Measurements from ENCODE around the gene FCHSD2. TPM values are rescaled to one million over a fixed set of nuclear protein-coding genes. Genes with fewer than 3 reads are reported as not detected.
"Not testable (repeated sequence)": the region's sequence is repeated elsewhere in the genome, so short reads cannot be mapped to it uniquely, and the experiment has no call there.

FCHSD2 gene
- total RNA-seq, 1 donor from 2014 or later, result 69.5 TPM

DNA sequence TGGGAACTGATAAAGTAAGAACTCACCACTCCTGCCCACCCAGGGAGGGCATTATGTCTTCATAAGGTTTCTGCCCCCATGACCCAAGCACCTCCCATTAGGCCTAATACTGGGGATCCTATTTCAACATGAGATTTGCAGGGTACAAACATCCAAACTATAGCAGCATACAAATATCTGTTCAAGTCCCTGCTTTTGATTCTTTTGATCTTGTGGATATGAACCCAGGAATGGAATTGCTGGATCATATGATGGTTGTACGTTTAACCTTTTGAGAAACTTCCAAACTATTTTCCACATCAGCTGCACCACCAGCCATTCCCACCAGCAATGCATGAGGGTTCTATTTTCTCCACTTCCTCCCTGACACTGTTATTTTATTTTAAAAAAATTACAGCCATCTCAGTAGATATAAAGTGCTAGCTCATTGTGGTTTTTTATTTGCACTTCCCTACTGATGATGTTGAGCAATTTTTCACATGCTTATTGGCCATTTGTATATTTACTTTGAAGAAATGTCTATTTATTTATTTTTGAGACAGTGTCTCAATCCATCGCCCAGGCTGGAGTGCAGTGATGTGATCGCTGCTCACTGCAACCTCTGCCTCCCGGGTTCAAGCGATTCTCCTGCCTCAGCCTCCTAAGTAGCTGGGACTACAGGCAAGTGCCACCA lies 335.0 kb downstream of the FCHSD2 start:
- no peak for DNase-seq (ENCODE audit: low spot score)
- TF ChIP-seq, protein P1, sequence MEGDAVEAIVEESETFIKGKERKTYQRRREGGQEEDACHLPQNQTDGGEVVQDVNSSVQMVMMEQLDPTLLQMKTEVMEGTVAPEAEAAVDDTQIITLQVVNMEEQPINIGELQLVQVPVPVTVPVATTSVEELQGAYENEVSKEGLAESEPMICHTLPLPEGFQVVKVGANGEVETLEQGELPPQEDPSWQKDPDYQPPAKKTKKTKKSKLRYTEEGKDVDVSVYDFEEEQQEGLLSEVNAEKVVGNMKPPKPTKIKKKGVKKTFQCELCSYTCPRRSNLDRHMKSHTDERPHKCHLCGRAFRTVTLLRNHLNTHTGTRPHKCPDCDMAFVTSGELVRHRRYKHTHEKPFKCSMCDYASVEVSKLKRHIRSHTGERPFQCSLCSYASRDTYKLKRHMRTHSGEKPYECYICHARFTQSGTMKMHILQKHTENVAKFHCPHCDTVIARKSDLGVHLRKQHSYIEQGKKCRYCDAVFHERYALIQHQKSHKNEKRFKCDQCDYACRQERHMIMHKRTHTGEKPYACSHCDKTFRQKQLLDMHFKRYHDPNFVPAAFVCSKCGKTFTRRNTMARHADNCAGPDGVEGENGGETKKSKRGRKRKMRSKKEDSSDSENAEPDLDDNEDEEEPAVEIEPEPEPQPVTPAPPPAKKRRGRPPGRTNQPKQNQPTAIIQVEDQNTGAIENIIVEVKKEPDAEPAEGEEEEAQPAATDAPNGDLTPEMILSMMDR (IDR thresholded peaks at IDR 0.05), result no peak
- Mint-ChIP-seq H3K36me3 (ENCODE audit: low read depth) (peaks cover 3% of the 10 kb centered on the region), H3K4me1 (ENCODE audit: low read depth) (peaks cover 26% of the 10 kb centered on the region), H3K27me3 (ENCODE audit: low read depth) (no peaks in the 10 kb centered on the region), H3K4me3 (ENCODE audit: unreplicated experiment) (no peak overlapping the region), H3K27ac (ENCODE audit: unreplicated experiment) (peak overlapping the region; percentile 79), H3K9me3 (ENCODE audit: low read depth) (no peaks in the 10 kb centered on the region)

DNA sequence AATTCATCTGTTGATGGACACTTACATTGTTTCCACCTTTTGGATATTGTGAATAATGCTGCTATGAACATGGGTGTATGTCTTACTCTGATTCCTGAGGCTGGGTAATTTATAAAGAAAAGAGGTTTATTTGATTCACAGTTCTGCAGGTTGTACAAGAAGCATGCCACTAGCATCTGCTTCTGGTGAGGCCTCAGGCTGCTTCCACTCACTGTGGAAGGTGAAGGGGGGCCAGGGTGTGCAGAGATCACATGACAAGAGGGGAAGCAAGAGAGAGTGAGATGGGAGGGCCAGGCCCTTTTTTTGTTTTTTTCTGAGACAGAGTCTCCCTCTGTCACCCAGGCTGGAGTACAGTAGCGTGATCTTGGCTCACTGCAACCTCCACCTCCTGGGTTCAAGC lies 335.7 kb downstream of the FCHSD2 start:
- Mint-ChIP-seq H3K27ac (ENCODE audit: unreplicated experiment) (peak overlapping the region; percentile 39), H3K4me1 (ENCODE audit: low read depth) (peaks cover 21% of the 10 kb centered on the region)
- not testable (repeated sequence) for H3K4me3 Mint-ChIP-seq (ENCODE audit: unreplicated experiment); DNase-seq (ENCODE audit: low spot score); H3K27me3 Mint-ChIP-seq (ENCODE audit: low read depth); H3K9me3 Mint-ChIP-seq (ENCODE audit: low read depth); H3K36me3 Mint-ChIP-seq (ENCODE audit: low read depth)

DNA sequence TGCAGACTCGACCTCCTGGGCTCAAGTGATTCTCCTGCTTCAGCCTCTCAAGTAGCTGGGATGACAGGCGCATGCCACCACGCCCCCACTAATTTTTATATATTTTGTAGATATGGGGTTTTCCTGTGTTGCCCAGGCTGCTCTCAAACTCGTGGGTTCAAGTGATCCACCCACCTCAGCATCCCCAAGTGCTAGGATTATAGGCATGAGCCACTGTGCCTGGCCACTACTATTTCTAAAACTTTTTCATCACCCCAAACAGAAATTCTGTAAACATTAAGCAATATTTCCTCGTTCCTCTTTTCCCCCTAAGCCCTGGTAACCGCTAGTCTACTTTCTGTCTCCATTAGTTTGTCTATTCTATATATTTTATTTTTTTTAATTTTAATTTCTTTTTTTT lies 336.9 kb downstream of the FCHSD2 start:
- DNase-seq (ENCODE audit: low spot score), result no peak
- no peak overlapping the region for H3K27ac Mint-ChIP-seq (ENCODE audit: unreplicated experiment)
- no peaks in the 10 kb centered on the region for H3K9me3 Mint-ChIP-seq (ENCODE audit: low read depth)
- H3K4me1 Mint-ChIP-seq (ENCODE audit: low read depth), result peaks cover 18% of the 10 kb centered on the region
- H3K27me3 Mint-ChIP-seq (ENCODE audit: low read depth), result no peaks in the 10 kb centered on the region
- TF ChIP-seq, protein P1 (IDR thresholded peaks at IDR 0.05), result no peak
- no peak overlapping the region for H3K4me3 Mint-ChIP-seq (ENCODE audit: unreplicated experiment)
- peaks cover 3% of the 10 kb centered on the region for H3K36me3 Mint-ChIP-seq (ENCODE audit: low read depth)

DNA sequence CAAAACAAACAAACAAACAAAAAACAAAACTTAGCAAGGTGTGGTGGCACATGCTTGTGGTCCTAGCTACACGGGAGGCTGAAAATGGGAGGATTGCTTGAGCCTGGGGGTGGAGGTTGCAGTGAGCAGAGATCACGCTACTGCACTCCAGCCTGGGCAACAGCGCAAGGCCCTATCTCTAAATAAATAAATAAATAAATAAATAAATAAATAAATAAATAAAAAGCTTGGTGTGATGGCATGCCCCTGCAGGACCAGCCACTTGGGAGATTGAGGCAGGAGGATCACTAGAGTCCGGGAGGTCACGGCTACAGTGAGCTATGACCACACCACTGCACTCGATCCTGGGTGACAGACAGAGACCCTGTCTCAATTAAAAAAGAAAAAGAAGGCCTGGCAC lies 339.3 kb downstream of the FCHSD2 start:
- DNase-seq (ENCODE audit: low spot score), result no peak
- H3K4me1 Mint-ChIP-seq (ENCODE audit: low read depth), result peaks cover 13% of the 10 kb centered on the region
- TF ChIP-seq, protein P1 (IDR thresholded peaks at IDR 0.05), result no peak
- H3K4me3 Mint-ChIP-seq (ENCODE audit: unreplicated experiment), result no peak overlapping the region
- no peaks in the 10 kb centered on the region for H3K27me3 Mint-ChIP-seq (ENCODE audit: low read depth)
- no peak overlapping the region for H3K27ac Mint-ChIP-seq (ENCODE audit: unreplicated experiment)
- H3K9me3 Mint-ChIP-seq (ENCODE audit: low read depth), result no peaks in the 10 kb centered on the region
- H3K36me3 Mint-ChIP-seq (ENCODE audit: low read depth), result no peaks in the 10 kb centered on the region

DNA sequence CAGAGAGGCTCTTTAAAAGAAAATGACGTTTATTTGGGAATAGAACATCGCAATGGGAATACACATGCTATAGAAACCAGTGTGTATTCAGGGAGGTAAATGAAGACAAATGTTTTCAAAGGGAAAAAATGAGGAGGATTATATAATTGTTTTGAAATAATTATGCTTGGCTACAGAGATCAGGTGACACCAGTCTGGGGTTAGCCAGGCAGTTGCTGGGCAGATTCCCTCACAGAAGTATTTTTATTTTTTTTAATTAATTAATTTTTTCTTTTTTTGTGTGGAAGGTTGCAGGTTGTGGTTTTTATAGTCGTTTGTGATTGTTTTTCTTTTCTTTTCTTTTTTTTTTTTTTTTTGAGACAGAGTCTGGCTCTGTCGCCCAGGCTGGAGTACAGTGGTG lies 342.7 kb downstream of the FCHSD2 start:
- Mint-ChIP-seq H3K27me3 (ENCODE audit: low read depth) (no peaks in the 10 kb centered on the region), H3K4me3 (ENCODE audit: unreplicated experiment) (no peak overlapping the region), H3K27ac (ENCODE audit: unreplicated experiment) (no peak overlapping the region), H3K9me3 (ENCODE audit: low read depth) (no peaks in the 10 kb centered on the region), H3K4me1 (ENCODE audit: low read depth) (peaks cover 5% of the 10 kb centered on the region), H3K36me3 (ENCODE audit: low read depth) (no peaks in the 10 kb centered on the region)
- TF ChIP-seq, protein P1 (IDR thresholded peaks at IDR 0.05), result no peak
- no peak for DNase-seq (ENCODE audit: low spot score)

DNA sequence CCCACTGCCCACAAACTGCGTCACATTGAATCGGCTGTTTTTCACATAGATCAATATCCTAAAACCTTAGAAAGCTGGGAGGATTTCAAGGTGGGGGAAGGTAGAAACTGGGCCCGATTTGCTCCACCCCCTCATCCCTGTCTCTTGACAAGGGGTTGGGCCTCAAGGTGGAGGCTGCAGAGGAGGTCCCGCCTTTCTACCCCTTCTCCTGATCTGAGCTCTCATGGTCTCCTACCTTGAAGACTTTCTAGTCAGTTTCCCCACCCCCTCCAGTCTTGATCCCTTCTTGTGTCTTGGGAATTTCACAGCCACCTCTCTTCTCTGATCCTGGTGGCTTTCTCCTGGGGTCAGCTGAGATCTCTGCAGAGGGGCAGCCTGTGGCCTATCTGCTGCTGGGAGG lies 343.8 kb downstream of the FCHSD2 start:
- H3K27ac Mint-ChIP-seq (ENCODE audit: unreplicated experiment), result no peak overlapping the region
- peaks cover 12% of the 10 kb centered on the region for H3K4me1 Mint-ChIP-seq (ENCODE audit: low read depth)
- H3K9me3 Mint-ChIP-seq (ENCODE audit: low read depth), result no peaks in the 10 kb centered on the region
- no peak for DNase-seq (ENCODE audit: low spot score)
- no peaks in the 10 kb centered on the region for H3K36me3 Mint-ChIP-seq (ENCODE audit: low read depth)
- no peaks in the 10 kb centered on the region for H3K27me3 Mint-ChIP-seq (ENCODE audit: low read depth)
- TF ChIP-seq, protein P1 (IDR thresholded peaks at IDR 0.05), result no peak
- H3K4me3 Mint-ChIP-seq (ENCODE audit: unreplicated experiment), result no peak overlapping the region
